Breast epithelium (tissue), 4 donors: ENCODE measurements around the gene MDM1. TPM values are rescaled to one million over a fixed set of nuclear protein-coding genes. Genes with fewer than 3 reads are reported as not detected.

Experiments used
- DNase-seq, 2 donors: peaks; one replicate each; pipeline ENCODE4 v3.0.0-alpha.2; 2019; ENCODE audit warnings: low spot score in 2 of 2
- H3K27ac ChIP-seq, 2 donors: fragments of 200-600 bp; sonication (generic) in 1 of 2; one replicate each; pipeline ENCODE4 v1.5.1; 2016 to 2019; ENCODE audit warnings: mild to moderate bottlenecking in 1 of 2
- H3K27me3 ChIP-seq, 2 donors: fragments of 200-600 bp; sonication (generic) in 1 of 2; one replicate each; pipeline versions ENCODE4 v1.5.1 to v1.6.0; 2017 to 2019; ENCODE audit warnings: control low read depth in 1 of 2, mild to moderate bottlenecking in 1 of 2
- H3K36me3 ChIP-seq: fragments of 200-600 bp; one replicate; pipeline ENCODE4 v1.5.1; 2019
- H3K4me1 ChIP-seq, 2 donors: fragments of 200-600 bp; sonication (generic); one replicate each; pipeline ENCODE4 v1.5.1; 2016 to 2019; ENCODE audit warnings: control low read depth in 1 of 2
- H3K4me3 ChIP-seq, 3 donors: fragments of 200-600 bp; sonication (generic); 1 replicate in 2 of 3; 2 replicates in 1 of 3; pipeline ENCODE4 v1.5.1; 2016 to 2019; ENCODE audit warnings: mild to moderate bottlenecking in 3 of 3, moderate library complexity in 2 of 3
- H3K9me3 ChIP-seq, 2 donors: fragments of 200-600 bp; sonication (generic) in 1 of 2; one replicate each; pipeline ENCODE4 v1.5.1; 2016 to 2019; ENCODE audit warnings: control low read depth in 1 of 2
- POLR2A ChIP-seq: fragments of 450-650 bp; IDR thresholded peaks from one replicate; pipeline ENCODE4 v1.6.1; 2016; ENCODE audit warnings: antibody characterized with exemption, mild to moderate bottlenecking, moderate library complexity
- POLR2AphosphoS5 ChIP-seq, 3 donors: sonication (generic); formaldehyde crosslinking; IDR thresholded peaks; one replicate each; pipeline ENCODE4 v1.6.1; 2017; ENCODE audit warnings: antibody characterized with exemption in 3 of 3
- intact Hi-C: fragments of 100-400 bp; cut with DNase I; formaldehyde crosslinking; loops from one replicate; pipeline ENCODE4 v1.15.1; 2023; ENCODE audit warnings: low total_unique reads
- total RNA-seq, 3 donors: library from RNA; depleted of rRNA; stranded (reverse); fragments of >200 nt; gene quantifications; one replicate each; pipeline ENCODE4 v1.1.0, GENCODE V29; 2016
- TF ChIP-seq, protein P1 (sequence below), 3 donors: fragments of 450-650 bp; IDR thresholded peaks; one replicate each; pipeline ENCODE4 v1.5.1; 2016 to 2017; ENCODE audit warnings: antibody characterized with exemption in 3 of 3, mild to moderate bottlenecking in 3 of 3, moderate library complexity in 3 of 3

Gene MDM1
- total RNA-seq, 3 donors from 2014 or later, result 13.1 to 38.6 (median 18.7) TPM

GRCh38 chr12:68367903-68368302 is 35.7 kb upstream of the MDM1 start:
- TF ChIP-seq POLR2AphosphoS5 (IDR thresholded peaks at IDR 0.05) (no peak), POLR2A (no peak)
- TF ChIP-seq, protein P1, sequence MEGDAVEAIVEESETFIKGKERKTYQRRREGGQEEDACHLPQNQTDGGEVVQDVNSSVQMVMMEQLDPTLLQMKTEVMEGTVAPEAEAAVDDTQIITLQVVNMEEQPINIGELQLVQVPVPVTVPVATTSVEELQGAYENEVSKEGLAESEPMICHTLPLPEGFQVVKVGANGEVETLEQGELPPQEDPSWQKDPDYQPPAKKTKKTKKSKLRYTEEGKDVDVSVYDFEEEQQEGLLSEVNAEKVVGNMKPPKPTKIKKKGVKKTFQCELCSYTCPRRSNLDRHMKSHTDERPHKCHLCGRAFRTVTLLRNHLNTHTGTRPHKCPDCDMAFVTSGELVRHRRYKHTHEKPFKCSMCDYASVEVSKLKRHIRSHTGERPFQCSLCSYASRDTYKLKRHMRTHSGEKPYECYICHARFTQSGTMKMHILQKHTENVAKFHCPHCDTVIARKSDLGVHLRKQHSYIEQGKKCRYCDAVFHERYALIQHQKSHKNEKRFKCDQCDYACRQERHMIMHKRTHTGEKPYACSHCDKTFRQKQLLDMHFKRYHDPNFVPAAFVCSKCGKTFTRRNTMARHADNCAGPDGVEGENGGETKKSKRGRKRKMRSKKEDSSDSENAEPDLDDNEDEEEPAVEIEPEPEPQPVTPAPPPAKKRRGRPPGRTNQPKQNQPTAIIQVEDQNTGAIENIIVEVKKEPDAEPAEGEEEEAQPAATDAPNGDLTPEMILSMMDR (IDR thresholded peaks at IDR 0.05), result no peak
- no peak overlapping the region for H3K4me3 ChIP-seq
- no peak for DNase-seq
- no peaks in the 10 kb centered on the region for H3K4me1 ChIP-seq
- no peak overlapping the region for H3K27ac ChIP-seq
- intact Hi-C loops, result loop anchor here (10.0 kb wide), 1 partner anchor 167 kb away; no protein-coding TSS in a partner anchor
- H3K27me3 ChIP-seq, result no peaks in the 10 kb centered on the region
- H3K36me3 ChIP-seq, result no peaks in the 10 kb centered on the region
- no peaks in the 10 kb centered on the region for H3K9me3 ChIP-seq

- no peak overlapping the region for H3K27ac ChIP-seq
- no peak for TF ChIP-seq POLR2A
- TF ChIP-seq, protein P1 (IDR thresholded peaks at IDR 0.05), result no peak
- TF ChIP-seq POLR2AphosphoS5 (IDR thresholded peaks at IDR 0.05), result no peak
- no peaks in the 10 kb centered on the region for H3K9me3 ChIP-seq
- no peak overlapping the region for H3K4me3 ChIP-seq
- no peaks in the 10 kb centered on the region for H3K4me1 ChIP-seq
- no peaks in the 10 kb centered on the region for H3K27me3 ChIP-seq
- intact Hi-C loops, result loop anchor here (10.0 kb wide), 1 partner anchor 168 kb away; no protein-coding TSS in a partner anchor
- no peak for DNase-seq
- no peaks in the 10 kb centered on the region for H3K36me3 ChIP-seq
These were observed 35.0 kb upstream of the MDM1 start for GRCh38 chr12:68367116-68367515.

- Histone ChIP-seq H3K27ac (peak overlapping the region; percentile 87 to 92), H3K4me1 (no peaks in the 10 kb centered on the region), H3K27me3 (no peaks in the 10 kb centered on the region), H3K9me3 (no peaks in the 10 kb centered on the region), H3K4me3 (peak overlapping the region; percentile 29 to 65 (median 50)), H3K36me3 (no peaks in the 10 kb centered on the region)
- intact Hi-C loops, result loop anchor here (5.0 to 10.0 kb wide), 2 partner anchors 170 to 322 kb away; partner anchors contain the start of gene NUP107
- TF ChIP-seq, protein P1 (IDR thresholded peaks at IDR 0.05), result no peak
- TF ChIP-seq POLR2AphosphoS5 (IDR thresholded peaks at IDR 0.05) (peak; percentile 59 to 81 (median 77)), POLR2A (peak; percentile 10)
- peak; percentile 81 to 94 for DNase-seq
These were observed 32.9 kb upstream of the MDM1 start for GRCh38 chr12:68364893-68365725.

- DNase-seq, result no peak
- Histone ChIP-seq H3K4me1 (no peaks in the 10 kb centered on the region), H3K9me3 (no peaks in the 10 kb centered on the region), H3K27me3 (no peaks in the 10 kb centered on the region), H3K4me3 (peak overlapping the region in 2 of 3 donors; percentile 50 to 65), H3K36me3 (no peaks in the 10 kb centered on the region), H3K27ac (peak overlapping the region; percentile 87 to 92)
- intact Hi-C loops, result loop anchor here (5.0 to 10.0 kb wide), 2 partner anchors 170 to 323 kb away; partner anchors contain the start of gene NUP107
- TF ChIP-seq POLR2AphosphoS5 (IDR thresholded peaks at IDR 0.05) (no peak), POLR2A (no peak)
- TF ChIP-seq, protein P1 (IDR thresholded peaks at IDR 0.05), result no peak
These were observed 32.2 kb upstream of the MDM1 start for GRCh38 chr12:68364328-68364727.

- H3K27ac ChIP-seq, result no peak overlapping the region
- intact Hi-C loops, result loop anchor here (5.0 to 10.0 kb wide), 2 partner anchors 173 to 325 kb away; partner anchors contain the start of gene NUP107
- no peaks in the 10 kb centered on the region for H3K36me3 ChIP-seq
- no peak for DNase-seq
- no peak overlapping the region for H3K4me3 ChIP-seq
- no peaks in the 10 kb centered on the region for H3K27me3 ChIP-seq
- no peaks in the 10 kb centered on the region for H3K4me1 ChIP-seq
- TF ChIP-seq, protein P1 (IDR thresholded peaks at IDR 0.05), result no peak
- no peak for TF ChIP-seq POLR2AphosphoS5 (IDR thresholded peaks at IDR 0.05)
- TF ChIP-seq POLR2A, result no peak
- no peaks in the 10 kb centered on the region for H3K9me3 ChIP-seq
These were observed 29.8 kb upstream of the MDM1 start for GRCh38 chr12:68361953-68362352.
